ENCODE measurements around the gene MFRP. TPM values are rescaled to one million over a fixed set of nuclear protein-coding genes. Genes with fewer than 3 reads are reported as not detected.

Gene MFRP
- total RNA-seq, 4 donors from 2014 or later, result not detected

DNA sequence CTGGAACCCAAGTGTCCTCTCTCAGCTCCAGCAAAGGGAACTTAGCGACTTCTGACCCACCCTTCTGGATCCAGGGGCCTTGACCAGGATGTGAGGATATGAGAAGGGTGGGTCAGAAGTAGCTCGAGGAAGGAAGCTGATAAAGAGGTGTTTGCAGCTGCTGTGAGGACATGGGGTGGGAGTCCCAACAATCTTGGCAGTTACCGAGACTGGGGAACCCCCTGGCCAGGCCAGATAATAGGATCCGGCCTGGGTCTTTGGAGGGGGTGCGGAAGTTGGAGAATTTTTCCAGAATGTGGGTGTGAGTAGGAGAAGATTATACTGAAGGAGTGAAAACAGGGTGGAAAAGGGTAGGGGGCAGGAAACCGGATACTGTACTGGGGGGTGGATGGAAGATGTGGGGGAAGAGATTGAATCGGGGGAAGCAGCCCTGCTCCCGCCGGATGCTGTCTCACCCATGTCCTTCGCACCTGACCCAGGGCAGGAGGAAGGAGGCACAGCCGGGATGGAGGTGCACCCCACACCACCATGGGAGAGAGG is 26.7 kb downstream of the MFRP start:
- Histone ChIP-seq H3K27me3 (peaks cover 20% of the 10 kb centered on the region), H3K4me1 (peaks cover 33 to 51% of the 10 kb centered on the region in 2 donors), H3K9me3 (no peaks in the 10 kb centered on the region), H3K4me3 (replicated peaks in 1 of 3) (no peak overlapping the region), H3K27ac (peak overlapping the region; percentile 60 to 81 (median 60)), H3K36me3 (no peaks in the 10 kb centered on the region)
- TF ChIP-seq, protein P1, sequence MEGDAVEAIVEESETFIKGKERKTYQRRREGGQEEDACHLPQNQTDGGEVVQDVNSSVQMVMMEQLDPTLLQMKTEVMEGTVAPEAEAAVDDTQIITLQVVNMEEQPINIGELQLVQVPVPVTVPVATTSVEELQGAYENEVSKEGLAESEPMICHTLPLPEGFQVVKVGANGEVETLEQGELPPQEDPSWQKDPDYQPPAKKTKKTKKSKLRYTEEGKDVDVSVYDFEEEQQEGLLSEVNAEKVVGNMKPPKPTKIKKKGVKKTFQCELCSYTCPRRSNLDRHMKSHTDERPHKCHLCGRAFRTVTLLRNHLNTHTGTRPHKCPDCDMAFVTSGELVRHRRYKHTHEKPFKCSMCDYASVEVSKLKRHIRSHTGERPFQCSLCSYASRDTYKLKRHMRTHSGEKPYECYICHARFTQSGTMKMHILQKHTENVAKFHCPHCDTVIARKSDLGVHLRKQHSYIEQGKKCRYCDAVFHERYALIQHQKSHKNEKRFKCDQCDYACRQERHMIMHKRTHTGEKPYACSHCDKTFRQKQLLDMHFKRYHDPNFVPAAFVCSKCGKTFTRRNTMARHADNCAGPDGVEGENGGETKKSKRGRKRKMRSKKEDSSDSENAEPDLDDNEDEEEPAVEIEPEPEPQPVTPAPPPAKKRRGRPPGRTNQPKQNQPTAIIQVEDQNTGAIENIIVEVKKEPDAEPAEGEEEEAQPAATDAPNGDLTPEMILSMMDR (IDR thresholded peaks at IDR 0.05), result no peak
- TF ChIP-seq POLR2A (IDR thresholded peaks at IDR 0.05), result no peak
- intact Hi-C loops (cut with DNase I), result loop anchor here (10.0 kb wide), 1 partner anchor 115 kb away; the partner anchor contains the start of gene CBL
- 70 to 78% methylated on average over 11 of the region's 11 CpGs for WGBS, 2 donors
- no peak for DNase-seq

DNA sequence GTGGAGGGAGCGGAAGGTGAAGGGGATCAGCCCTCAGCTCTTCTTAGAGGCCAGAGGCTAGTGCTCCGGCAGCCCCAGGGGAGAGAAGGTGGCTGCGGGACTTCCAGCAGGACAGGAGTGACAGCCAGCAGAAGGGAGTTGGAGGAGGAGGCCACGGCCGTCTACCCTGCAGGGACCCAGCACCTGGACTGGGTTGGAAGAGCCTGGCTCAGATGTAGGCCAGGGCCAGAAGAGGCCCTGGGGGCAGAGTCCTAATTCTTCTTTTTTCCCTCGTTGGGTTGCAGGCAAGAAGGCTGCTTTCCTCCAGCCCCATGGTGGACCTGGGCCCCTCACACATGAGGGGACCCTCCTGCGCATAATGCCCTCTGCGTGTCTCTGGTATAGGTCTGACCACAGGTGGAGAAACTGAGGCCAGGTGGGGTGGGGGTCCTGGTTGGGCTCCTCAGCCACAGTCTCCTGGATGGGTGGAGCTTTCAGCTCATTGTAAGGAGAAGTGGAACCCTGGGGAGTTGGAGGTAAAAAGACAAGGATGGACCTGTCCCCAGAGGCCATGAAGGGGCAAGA is 27.3 kb downstream of the MFRP start:
- 88 to 90% methylated on average over 4 to 7 of the region's 8 CpGs for WGBS, 2 donors
- H3K4me3 ChIP-seq (replicated peaks in 1 of 3), result no peak overlapping the region
- peaks cover 33 to 51% of the 10 kb centered on the region in 2 donors for H3K4me1 ChIP-seq
- intact Hi-C loops (cut with DNase I), result no loop called here
- no peaks in the 10 kb centered on the region for H3K9me3 ChIP-seq
- H3K27ac ChIP-seq, result peak overlapping the region; percentile 49 to 81 (median 60)
- H3K36me3 ChIP-seq, result no peaks in the 10 kb centered on the region
- TF ChIP-seq POLR2A (IDR thresholded peaks at IDR 0.05), result no peak
- TF ChIP-seq, protein P1 (IDR thresholded peaks at IDR 0.05), result no peak
- no peak for DNase-seq
- peaks cover 20% of the 10 kb centered on the region for H3K27me3 ChIP-seq

DNA sequence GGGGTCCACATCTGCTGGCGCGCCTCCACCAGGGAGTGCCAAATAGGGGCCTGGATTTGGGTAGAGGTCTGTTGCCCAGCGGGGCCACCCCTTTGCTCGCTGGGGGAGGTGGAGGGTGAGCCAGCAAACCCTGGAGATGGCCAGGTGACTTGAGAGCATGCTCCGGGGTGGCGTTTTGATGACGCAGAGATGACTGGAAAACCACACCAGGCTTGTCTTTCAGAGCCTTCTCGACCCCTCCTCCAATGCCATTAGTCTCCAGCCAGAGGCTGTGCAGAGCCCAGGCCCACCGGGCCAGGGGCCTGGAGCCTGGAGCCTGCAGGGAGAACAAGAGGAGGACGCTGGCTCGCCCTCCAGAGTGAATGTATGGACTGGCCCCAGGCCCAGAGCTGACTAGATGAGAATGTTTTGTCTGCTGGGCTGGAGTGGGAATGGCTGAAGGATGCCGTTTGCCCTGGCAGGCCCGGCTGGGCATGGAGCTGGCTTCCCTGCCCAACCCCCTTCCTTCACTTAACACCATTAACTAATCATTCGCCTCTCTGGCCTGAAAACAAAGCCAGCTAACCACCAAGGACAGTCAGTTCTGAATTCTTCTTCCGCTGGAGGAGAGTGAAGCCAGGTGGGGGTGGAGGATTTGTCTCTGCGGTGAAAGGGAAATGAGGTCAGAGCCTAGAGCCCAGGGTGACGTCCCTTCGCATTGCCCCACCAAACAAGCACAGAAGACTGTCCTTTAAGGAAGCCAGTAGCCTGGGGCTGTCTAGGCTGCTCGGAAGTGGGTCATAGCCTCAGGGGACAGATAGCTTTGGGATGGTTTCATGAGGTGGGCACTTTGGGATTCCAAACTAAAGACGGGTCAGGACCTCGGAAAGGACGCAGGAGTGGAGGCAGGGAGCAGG is 28.0 kb downstream of the MFRP start:
- H3K4me1 ChIP-seq, result peaks cover 33 to 51% of the 10 kb centered on the region in 2 donors
- no peak for DNase-seq

DNA sequence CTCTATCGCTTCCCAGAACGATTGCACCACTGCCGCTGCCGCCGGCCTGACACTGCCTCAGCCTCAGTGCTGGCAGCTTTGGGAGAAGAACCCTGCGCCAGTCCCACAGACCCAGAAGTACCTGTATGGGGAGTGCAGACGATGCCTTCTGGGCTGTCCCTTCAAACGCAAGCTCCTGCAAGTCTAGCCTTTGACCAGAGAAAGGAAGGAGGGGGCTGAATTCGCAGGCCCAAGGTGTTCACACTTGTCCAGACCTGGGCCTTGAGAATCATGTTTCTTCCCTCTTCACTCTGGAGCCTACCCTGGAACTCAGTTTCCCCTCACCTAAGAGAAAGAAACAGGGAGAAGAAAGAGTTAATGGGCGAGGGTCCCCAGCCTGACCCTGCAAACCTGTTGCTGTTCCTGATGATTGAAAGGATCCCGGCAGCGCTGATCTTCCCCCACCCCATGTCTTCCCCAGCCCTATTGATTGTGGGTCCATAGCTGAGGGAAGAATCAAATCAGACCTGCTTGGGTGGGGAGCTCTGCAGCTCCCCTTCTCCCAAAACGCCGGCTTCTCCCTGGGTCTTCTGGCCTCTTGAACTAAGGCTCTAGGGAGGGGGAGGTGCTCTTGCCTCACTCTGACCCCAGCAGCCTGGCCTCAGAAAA is 28.8 kb downstream of the MFRP start:
- no peak for TF ChIP-seq POLR2A (IDR thresholded peaks at IDR 0.05)
- TF ChIP-seq, protein P1 (IDR thresholded peaks at IDR 0.05), result no peak
- H3K27me3 ChIP-seq, result peaks cover 20% of the 10 kb centered on the region
- no peak for DNase-seq
- WGBS, 2 donors, result 72 to 78% methylated on average over 8 to 14 of the region's 14 CpGs
- peak overlapping the region in 2 of 3 donors; percentile 65 to 81 for H3K27ac ChIP-seq
- no peaks in the 10 kb centered on the region for H3K36me3 ChIP-seq
- H3K9me3 ChIP-seq, result no peaks in the 10 kb centered on the region
- H3K4me1 ChIP-seq, result peaks cover 33 to 51% of the 10 kb centered on the region in 2 donors
- H3K4me3 ChIP-seq (replicated peaks in 1 of 3), result no peak overlapping the region
- intact Hi-C loops (cut with DNase I), result no loop called here

More for the DNA sequence above, 28.0 kb downstream of the MFRP start:
- TF ChIP-seq POLR2A (IDR thresholded peaks at IDR 0.05), result no peak
- TF ChIP-seq, protein P1 (IDR thresholded peaks at IDR 0.05), result no peak
- 54 to 65% methylated on average over 19 to 20 of the region's 22 CpGs for WGBS, 2 donors
- H3K9me3 ChIP-seq, result no peaks in the 10 kb centered on the region
- intact Hi-C loops (cut with DNase I), result no loop called here
- no peaks in the 10 kb centered on the region for H3K36me3 ChIP-seq
- peaks cover 20% of the 10 kb centered on the region for H3K27me3 ChIP-seq
- peak overlapping the region; percentile 49 to 81 (median 60) for H3K27ac ChIP-seq
- no peak overlapping the region for H3K4me3 ChIP-seq (replicated peaks in 1 of 3)

All from thyroid gland (tissue), 4 donors.